ENCODE results near the gene MMP11.
A peak's percentile ranks its signal among the peaks of the same experiment; 100 is the strongest.

MMP11 gene

GRCh38 chr22:23803001-23803819 lies 30.6 kb downstream of the MMP11 start:
- DNase-seq, result no peak

GRCh38 chr22:23804781-23805291 lies 32.2 kb downstream of the MMP11 start:
- no peak for DNase-seq

GRCh38 chr22:23806837-23807236 lies 34.2 kb downstream of the MMP11 start:
- DNase-seq, result no peak

GRCh38 chr22:23812378-23812777 lies 39.7 kb downstream of the MMP11 start:
- DNase-seq, result no peak

GRCh38 chr22:23815541-23816155 lies 43.0 kb downstream of the MMP11 start:
- peak; percentile 29 for DNase-seq

GRCh38 chr22:23816156-23816976 lies 43.7 kb downstream of the MMP11 start:
- DNase-seq, result no peak

GRCh38 chr22:23817146-23817545 lies 44.5 kb downstream of the MMP11 start:
- DNase-seq, result no peak

GRCh38 chr22:23818541-23818940 lies 45.9 kb downstream of the MMP11 start:
- DNase-seq, result no peak

- DNase-seq, result no peak
These were observed 48.1 kb downstream of the MMP11 start for GRCh38 chr22:23820748-23821211.

- no peak for DNase-seq
These were observed 49.5 kb downstream of the MMP11 start for GRCh38 chr22:23822101-23822671.

- no peak for DNase-seq
These were observed 50.7 kb downstream of the MMP11 start for GRCh38 chr22:23823331-23823791.

- no peak for DNase-seq
These were observed 52.0 kb downstream of the MMP11 start for GRCh38 chr22:23824476-23825245.

- no peak for DNase-seq
These were observed 52.7 kb downstream of the MMP11 start for GRCh38 chr22:23825246-23825905.

GRCh38 chr22:23826510-23827350 lies 54.1 kb downstream of the MMP11 start:
- DNase-seq, result peak; percentile 91

- DNase-seq, result no peak
These were observed 54.8 kb downstream of the MMP11 start for GRCh38 chr22:23827351-23827995.

- no peak for DNase-seq
These were observed 56.4 kb downstream of the MMP11 start for GRCh38 chr22:23828800-23829680.

- DNase-seq, result peak; percentile 93
These were observed 57.3 kb downstream of the MMP11 start for GRCh38 chr22:23829845-23830372.

GRCh38 chr22:23831261-23831660 lies 58.6 kb downstream of the MMP11 start:
- no peak for DNase-seq

- no peak for DNase-seq
These were observed 59.1 kb downstream of the MMP11 start for GRCh38 chr22:23831781-23832180.

Data from fibroblast of skin of right biceps (primary cell).